Measurements from ENCODE around the gene BCAR1. TPM values are rescaled to one million over a fixed set of nuclear protein-coding genes. Genes with fewer than 3 reads are reported as not detected.

BCAR1 gene
- polyA plus RNA-seq, 1 donor (not counting 4 experiments of a cell fraction or from before 2014, with no cell fraction given): 17.8 TPM

DNA sequence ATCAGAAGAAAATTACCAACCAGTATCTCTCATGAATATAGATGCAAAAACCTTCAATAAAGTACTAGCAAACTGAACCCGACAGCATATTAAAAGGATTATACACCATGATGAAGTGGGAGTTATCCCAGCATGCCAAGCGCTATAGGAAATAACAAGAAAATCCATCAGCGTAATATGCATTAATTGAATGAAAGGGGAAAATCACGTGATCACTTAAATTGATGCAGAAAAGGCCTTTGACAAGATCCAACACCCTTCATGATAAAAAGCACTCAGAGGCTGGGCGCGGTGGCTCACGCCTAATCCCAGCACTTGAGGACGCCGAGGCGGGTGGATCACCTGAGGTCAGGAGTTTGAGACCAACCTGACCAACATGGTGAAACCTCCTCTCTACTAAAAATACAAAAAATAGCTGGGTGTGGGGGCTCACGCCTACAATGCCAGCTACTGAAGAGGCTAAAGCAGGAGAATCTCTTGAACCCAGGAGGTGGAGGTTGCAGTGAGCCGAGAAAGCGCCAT is 49.3 kb downstream of the BCAR1 start:
- no peak overlapping the region for H3K4me2 ChIP-seq (ENCODE audit: control insufficient read depth, extremely low read depth, insufficient read depth, low read depth, low read length)
- no peak overlapping the region for H3K9ac ChIP-seq (ENCODE audit: control insufficient read depth, extremely low read depth, insufficient read depth, low read length)
- no peaks in the 10 kb centered on the region for H3K4me1 ChIP-seq (ENCODE audit: control insufficient read depth, extremely low read depth, insufficient read depth, low read length)
- no peaks in the 10 kb centered on the region for H3K9me3 ChIP-seq (ENCODE audit: control insufficient read depth, low read depth, low read length)
- no peaks in the 10 kb centered on the region for H3K9me1 ChIP-seq (ENCODE audit: control insufficient read depth, extremely low read depth, insufficient read depth, low read length)
- dilution Hi-C loops (cut with MboI; ENCODE audit: extremely low pct_ligation_motif_present, low sequenced_read_pairs): no loop called here
- FAIRE-seq (no peak), DNase-seq (ENCODE audit: low read depth, low spot score) (no peak)
- H3K27ac ChIP-seq (ENCODE audit: control insufficient read depth, insufficient read depth, low read length): no peak overlapping the region
- TF ChIP-seq, protein P1, sequence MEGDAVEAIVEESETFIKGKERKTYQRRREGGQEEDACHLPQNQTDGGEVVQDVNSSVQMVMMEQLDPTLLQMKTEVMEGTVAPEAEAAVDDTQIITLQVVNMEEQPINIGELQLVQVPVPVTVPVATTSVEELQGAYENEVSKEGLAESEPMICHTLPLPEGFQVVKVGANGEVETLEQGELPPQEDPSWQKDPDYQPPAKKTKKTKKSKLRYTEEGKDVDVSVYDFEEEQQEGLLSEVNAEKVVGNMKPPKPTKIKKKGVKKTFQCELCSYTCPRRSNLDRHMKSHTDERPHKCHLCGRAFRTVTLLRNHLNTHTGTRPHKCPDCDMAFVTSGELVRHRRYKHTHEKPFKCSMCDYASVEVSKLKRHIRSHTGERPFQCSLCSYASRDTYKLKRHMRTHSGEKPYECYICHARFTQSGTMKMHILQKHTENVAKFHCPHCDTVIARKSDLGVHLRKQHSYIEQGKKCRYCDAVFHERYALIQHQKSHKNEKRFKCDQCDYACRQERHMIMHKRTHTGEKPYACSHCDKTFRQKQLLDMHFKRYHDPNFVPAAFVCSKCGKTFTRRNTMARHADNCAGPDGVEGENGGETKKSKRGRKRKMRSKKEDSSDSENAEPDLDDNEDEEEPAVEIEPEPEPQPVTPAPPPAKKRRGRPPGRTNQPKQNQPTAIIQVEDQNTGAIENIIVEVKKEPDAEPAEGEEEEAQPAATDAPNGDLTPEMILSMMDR (optimal IDR thresholded peaks at IDR 0.05 in 1 of 3, IDR thresholded peaks at IDR 0.05 in 1 of 3, conservative IDR thresholded peaks at IDR 0.05 in 1 of 3; ENCODE audit: extremely low read depth in 1 of 3, insufficient read depth in 2 of 3, low read length in 3 of 3): no peak
- no peak overlapping the region for H2AFZ ChIP-seq (ENCODE audit: control insufficient read depth, low read length)
- H3K36me3 ChIP-seq (ENCODE audit: control insufficient read depth in 2 of 2, extremely low read depth in 1 of 2, insufficient read depth in 2 of 2, low read length in 2 of 2): no peaks in the 10 kb centered on the region
- H3K27me3 ChIP-seq (ENCODE audit: control insufficient read depth, extremely low read depth, insufficient read depth, low read length): peaks cover 6% of the 10 kb centered on the region
- no peaks in the 10 kb centered on the region for H4K20me1 ChIP-seq (ENCODE audit: control insufficient read depth, extremely low read depth, insufficient read depth, low read length)
- H3K79me2 ChIP-seq (ENCODE audit: control insufficient read depth, insufficient read depth, low read length): no peaks in the 10 kb centered on the region
- no peak overlapping the region for H3K4me3 ChIP-seq (ENCODE audit: control insufficient read depth in 2 of 3, extremely low read depth in 1 of 3, insufficient read depth in 2 of 3, low read depth in 1 of 3, low read length in 3 of 3)

DNA sequence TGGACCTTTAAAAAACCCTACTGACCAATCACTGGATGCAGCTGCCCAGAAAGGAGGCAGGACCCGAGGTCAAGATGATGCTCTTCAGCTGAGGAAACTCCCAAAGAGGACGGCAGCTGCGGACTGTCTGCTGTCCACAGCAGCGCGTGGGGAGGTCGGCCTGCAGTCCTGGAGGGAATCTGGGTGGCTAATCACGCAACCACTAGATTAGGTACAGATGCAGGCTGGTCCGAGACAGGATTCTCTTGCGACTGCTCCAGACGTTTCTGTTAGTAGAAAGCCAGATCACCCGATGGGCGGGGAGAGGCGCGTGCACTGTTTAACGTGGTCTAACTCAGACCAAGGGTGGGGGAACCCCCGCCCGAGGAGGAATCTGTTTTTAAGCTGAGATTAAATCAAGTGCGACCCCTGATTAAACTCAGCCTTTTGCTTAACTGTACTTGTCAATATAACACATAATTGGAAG is 53.3 kb downstream of the BCAR1 start:
- dilution Hi-C loops (cut with MboI; ENCODE audit: extremely low pct_ligation_motif_present, low sequenced_read_pairs): no loop called here
- Histone ChIP-seq H3K9ac (ENCODE audit: control insufficient read depth, extremely low read depth, insufficient read depth, low read length) (no peak overlapping the region), H3K4me2 (ENCODE audit: control insufficient read depth, extremely low read depth, insufficient read depth, low read depth, low read length) (no peak overlapping the region), H3K4me3 (ENCODE audit: control insufficient read depth in 2 of 3, extremely low read depth in 1 of 3, insufficient read depth in 2 of 3, low read depth in 1 of 3, low read length in 3 of 3) (no peak overlapping the region), H4K20me1 (ENCODE audit: control insufficient read depth, extremely low read depth, insufficient read depth, low read length) (no peaks in the 10 kb centered on the region), H3K9me3 (ENCODE audit: control insufficient read depth, low read depth, low read length) (no peaks in the 10 kb centered on the region), H3K9me1 (ENCODE audit: control insufficient read depth, extremely low read depth, insufficient read depth, low read length) (no peaks in the 10 kb centered on the region), H2AFZ (ENCODE audit: control insufficient read depth, low read length) (no peak overlapping the region), H3K79me2 (ENCODE audit: control insufficient read depth, insufficient read depth, low read length) (no peaks in the 10 kb centered on the region), H3K36me3 (ENCODE audit: control insufficient read depth in 2 of 2, extremely low read depth in 1 of 2, insufficient read depth in 2 of 2, low read length in 2 of 2) (no peaks in the 10 kb centered on the region), H3K27ac (ENCODE audit: control insufficient read depth, insufficient read depth, low read length) (no peak overlapping the region), H3K4me1 (ENCODE audit: control insufficient read depth, extremely low read depth, insufficient read depth, low read length) (no peaks in the 10 kb centered on the region), H3K27me3 (ENCODE audit: control insufficient read depth, extremely low read depth, insufficient read depth, low read length) (peaks cover 11% of the 10 kb centered on the region)
- DNase-seq (ENCODE audit: low read depth, low spot score) (no peak), FAIRE-seq (no peak)
- TF ChIP-seq, protein P1 (optimal IDR thresholded peaks at IDR 0.05 in 1 of 3, IDR thresholded peaks at IDR 0.05 in 1 of 3, conservative IDR thresholded peaks at IDR 0.05 in 1 of 3; ENCODE audit: extremely low read depth in 1 of 3, insufficient read depth in 2 of 3, low read length in 3 of 3): no peak
- TF ChIP-seq EZH2 (IDR thresholded peaks at IDR 0.05; ENCODE audit: low read length): no peak

Measured in keratinocyte (primary cell).